Kidney tubule cell (primary cell): ENCODE data around the gene TULP4.
"Not testable (repeated sequence)": the region's sequence is repeated elsewhere in the genome, so short reads cannot be mapped to it uniquely, and the experiment has no call there.

Source experiments
- DNase-seq: peaks from one replicate; pipeline ENCODE4 v3.0.0-alpha.2; 2018; ENCODE audit warnings: low spot score

Gene TULP4

GRCh38 chr6:158531970-158532369 is 219.7 kb downstream of the TULP4 start:
- DNase-seq: no peak

DNA sequence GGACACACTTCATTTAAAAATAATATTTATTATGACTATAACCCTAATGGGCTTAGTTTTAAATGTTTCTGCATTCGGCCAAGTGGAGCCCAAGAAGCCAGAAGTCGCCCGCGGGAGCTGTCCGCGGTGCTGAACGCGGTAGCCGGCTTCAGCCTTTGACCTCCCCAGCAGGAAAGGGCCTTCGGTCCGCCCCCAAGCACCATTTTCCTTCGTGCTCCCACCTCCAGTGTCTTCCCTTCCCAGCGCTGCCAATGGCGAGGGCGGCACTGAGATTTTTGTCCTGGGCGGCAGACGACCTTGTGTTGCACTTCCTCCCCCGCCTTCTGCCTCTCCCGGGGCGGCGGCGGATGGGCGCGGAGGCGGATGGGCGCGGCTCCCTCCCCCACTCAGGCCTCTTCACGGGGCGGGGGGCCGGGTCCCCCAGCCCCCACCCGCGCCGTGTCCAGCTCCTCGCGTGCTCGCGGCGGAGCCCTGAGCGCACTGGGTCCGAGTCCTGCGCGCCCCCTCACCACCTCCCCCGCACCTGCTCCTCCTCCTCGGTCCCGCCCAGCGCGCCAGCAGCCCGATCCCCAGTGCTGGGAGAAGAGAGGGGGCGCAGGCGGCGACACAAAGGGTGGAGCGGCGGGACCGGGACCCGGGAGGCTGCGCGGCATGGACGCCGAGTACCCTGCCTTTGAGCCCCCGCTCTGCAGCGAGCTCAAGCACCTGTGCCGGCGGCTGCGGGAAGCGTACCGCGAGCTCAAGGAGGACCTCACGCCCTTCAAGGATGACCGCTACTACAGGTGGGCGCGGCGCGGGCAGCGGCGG is 224.0 kb downstream of the TULP4 start:
- peak; percentile 74 for DNase-seq

DNA sequence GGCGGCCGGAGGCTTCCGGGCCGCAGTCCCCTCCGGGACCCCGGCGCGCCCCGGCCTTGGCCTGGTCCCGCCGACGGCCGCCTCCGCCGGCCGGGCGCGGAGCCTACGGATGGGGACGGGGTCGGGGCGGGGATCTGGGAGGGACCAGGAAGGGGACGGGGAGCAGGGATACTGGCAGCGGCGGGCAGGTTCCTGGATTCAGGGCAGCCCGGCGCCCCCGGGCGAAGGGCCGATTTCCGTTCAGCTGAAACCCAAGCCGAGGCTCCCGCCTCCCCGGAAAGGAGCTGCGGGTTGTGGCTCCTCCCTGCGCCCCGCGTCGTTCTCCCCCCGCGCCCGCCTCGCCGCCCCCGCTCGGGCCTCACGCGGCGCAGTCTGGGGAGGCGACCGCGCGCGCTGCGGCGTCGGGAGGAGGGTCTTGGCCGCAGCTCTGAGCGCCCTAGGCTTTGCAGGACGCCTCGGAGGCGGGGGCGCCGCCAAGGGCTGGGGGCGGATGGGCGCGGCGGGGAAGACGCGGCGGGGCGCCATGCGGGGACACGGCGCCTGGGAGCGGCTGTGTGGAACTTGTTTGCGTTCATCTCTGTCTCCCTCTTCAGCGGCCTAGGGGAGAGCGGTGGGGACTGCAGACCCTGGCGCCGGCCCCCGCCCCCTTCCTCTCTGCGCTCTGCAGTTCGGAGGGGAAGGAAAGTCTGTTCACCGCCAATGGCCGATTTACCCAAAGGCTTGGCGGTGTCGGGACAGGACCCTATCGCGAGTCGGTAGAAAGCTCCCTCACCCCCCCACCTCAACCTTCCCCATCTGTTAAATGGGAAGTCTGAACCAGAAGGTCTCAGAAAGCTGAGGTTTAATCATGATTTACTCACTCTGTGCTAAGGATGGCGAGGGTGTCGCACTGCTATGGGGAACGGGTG is 224.9 kb downstream of the TULP4 start:
- peak; percentile 26 for DNase-seq

GRCh38 chr6:158538741-158539140 is 226.5 kb downstream of the TULP4 start:
- DNase-seq: no peak

DNA sequence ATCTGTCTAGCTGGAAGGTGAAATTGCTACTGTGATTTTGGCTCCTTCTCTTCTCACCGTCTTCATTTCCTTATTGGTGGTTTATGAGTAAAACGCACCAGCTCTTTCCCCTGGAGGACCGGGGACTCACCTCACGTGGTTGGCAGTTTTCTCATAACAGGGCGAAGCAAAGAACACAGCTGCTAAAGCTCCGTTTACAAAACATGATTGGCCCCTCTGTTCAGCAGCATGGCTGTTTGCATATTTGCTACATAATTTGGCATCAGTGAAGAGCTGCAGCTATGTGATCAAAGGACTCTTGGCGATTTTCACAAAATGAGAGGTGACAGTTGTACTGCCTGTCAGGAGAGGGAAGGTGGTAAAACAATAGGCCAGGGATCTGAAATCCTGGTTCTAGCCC is 227.1 kb downstream of the TULP4 start:
- DNase-seq: no peak

- no peak for DNase-seq
Observed at GRCh38 chr6:158539881-158540280, 227.6 kb downstream of the TULP4 start.

- DNase-seq: no peak
Observed at GRCh38 chr6:158543606-158544185, 231.4 kb downstream of the TULP4 start.

DNA sequence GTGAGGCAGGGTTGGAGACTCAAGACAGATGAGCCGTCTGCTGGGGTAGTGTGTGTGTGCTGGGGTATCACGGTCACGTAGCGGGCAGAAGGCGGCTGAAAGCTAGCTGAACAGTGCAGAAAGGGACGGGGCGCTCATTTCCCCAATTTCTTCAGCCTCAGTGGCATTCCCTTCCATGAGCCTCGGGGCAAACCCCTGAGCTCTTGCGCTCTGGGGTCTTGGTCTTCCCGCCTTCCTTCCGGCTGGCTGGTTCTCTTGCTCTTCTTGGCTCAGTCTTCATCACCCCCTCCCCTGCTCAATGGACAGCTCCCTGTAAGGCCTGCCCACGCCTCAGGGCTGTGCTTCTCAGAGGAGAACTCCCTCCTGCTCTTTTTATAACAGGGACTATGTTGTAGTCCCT is 232.2 kb downstream of the TULP4 start:
- no peak for DNase-seq

- DNase-seq: no peak
Observed at GRCh38 chr6:158545043-158545966, 233.0 kb downstream of the TULP4 start.

DNA sequence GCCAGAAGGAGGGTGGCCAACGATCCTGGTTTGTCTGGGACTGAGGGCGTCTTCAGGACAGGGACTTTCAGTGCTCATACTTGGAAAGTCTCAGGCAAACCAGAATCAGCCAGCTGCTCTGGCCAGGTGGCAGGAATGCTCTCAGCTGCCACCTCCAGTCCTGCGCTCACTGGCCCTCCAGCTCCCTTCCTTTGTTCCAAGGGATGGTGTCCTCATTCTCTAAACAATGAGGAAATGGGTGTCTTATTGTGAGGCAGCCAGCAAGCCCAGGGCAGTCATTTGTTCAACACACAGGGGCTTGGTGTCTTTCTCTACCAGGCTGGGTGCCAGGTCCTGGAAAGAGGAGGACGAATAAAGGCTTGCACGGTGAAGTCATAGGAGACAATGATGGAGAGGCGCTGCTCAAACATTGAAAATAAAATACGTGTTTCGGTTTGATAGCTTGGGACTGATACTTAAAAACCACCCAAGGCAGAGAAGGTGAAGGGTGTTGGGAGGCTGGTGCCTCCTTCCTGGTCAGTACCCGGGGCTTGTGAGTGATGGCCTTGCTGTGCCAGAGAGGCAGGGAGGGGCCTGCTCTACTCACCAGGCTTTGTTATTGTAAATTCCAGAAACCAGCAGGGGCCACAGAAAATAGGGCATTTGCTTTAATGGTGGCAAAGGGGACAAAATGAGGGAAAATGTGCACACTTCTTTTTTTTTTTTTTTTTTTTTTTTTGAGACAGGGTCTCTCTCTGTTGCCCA is 236.3 kb downstream of the TULP4 start:
- DNase-seq: no peak

- no peak for DNase-seq
Observed at GRCh38 chr6:158552055-158552795, 240.0 kb downstream of the TULP4 start.

DNA sequence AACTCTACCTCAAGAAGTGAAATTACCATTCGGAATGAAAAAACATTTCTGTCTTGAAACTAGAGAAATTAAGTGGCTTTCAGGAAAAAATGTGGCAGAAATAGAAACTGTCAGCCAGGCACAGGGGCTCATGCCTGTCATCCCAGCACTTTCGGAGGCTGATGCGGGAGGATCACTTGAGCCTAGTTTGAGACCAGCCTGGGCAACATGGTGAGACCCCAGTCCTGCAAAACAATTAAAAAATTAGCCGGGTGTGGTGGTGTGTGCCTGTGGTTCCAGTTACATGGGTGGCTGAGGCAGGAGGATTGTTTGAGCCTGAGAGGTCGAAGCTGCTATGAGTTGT is 240.5 kb downstream of the TULP4 start:
- DNase-seq: no peak

GRCh38 chr6:158554611-158555361 is 242.5 kb downstream of the TULP4 start:
- no peak for DNase-seq

DNA sequence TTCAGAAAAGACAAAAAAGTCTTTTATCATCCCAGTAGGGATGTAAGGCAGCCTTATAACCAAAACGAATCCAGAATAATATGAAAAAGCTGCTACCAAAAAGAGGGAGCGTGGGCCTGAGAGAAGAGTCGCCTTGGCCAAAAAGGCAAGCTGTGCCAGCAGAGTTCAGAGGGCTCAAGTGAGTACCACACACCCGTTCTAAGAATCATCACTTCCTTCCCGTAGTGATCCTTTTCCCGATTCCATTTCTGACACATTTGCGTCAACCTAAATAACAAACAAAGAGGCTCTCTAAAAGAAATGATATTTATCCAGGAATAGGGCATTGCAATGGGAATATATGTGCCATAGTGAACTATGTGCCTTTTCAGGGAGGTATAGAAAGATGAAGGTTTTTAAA is 243.8 kb downstream of the TULP4 start:
- DNase-seq: no peak

- not testable (repeated sequence) for DNase-seq
Observed at GRCh38 chr6:158557110-158557509, 244.8 kb downstream of the TULP4 start.

DNA sequence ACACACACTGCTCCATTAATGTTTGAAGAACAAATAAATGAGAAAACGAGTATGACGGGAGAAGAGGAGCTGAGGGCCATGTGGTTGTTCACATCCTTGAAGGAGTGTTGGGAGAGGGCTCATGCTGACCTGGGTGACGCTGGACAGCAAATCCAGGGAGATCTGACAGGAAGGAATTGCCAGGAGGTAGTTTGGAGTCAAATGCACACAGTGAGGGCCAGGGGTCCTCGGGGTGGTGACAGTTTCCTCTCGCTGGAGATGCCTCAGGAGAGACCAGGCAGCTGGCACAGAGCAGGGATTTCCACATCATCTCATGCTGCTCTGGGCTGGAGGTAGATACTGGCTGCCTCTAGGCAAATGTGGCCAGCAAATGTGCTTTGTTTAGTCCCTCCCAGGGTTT is 245.7 kb downstream of the TULP4 start:
- DNase-seq: no peak

- DNase-seq: no peak
Observed at GRCh38 chr6:158558415-158559306, 246.4 kb downstream of the TULP4 start.

DNA sequence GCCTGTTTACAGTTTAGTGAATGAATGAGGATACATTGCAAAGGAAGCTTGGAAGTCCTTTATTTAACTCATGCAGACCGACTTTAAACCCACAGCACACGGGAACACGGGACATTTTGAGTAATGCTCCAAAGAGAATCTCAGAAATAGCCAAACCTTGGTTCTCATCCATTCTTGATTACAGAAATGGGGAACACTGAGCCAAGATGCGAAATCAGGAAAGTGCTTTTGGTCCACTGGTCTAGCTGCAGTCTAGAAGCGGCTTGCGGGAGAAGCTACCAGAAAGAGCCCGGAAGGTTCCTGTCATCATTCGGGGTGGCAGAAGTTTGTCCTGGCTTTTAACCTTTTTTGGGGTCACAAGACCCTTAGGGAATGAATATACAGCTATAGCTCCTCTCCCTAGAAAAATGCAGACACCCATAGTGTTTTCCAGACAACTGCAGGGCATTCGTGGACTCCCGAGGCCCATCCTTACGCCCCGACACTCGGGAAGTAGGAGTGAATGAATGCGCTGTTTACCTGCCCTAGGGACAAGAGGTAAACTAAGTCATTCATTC is 247.2 kb downstream of the TULP4 start:
- no peak for DNase-seq
